ENCODE measurements around the gene HYDIN.

GRCh38 chr16:70765491-70765890 lies 465.0 kb downstream of the HYDIN start:
- no peak for TF ChIP-seq CTCF (conservative IDR thresholded peaks at IDR 0.05; ENCODE audit: low read depth in 2 of 2)
- no peak for TF ChIP-seq CREB1 (CRISPR knock-in tag; IDR thresholded peaks at IDR 0.05; ENCODE audit: low read depth)
- TF ChIP-seq EZH2 (IDR thresholded peaks at IDR 0.05; ENCODE audit: low read depth, unreplicated experiment) = no peak
- no peak for TF ChIP-seq JUNB (IDR thresholded peaks at IDR 0.05; ENCODE audit: unreplicated experiment)
- no peak for TF ChIP-seq REST (IDR thresholded peaks at IDR 0.05; ENCODE audit: unreplicated experiment)
- TF ChIP-seq ETS1 (IDR thresholded peaks at IDR 0.05) = no peak
- TF ChIP-seq POLR2AphosphoS5 (IDR thresholded peaks at IDR 0.05; ENCODE audit: low read depth) = no peak
- TF ChIP-seq ZNF331 (CRISPR knock-in tag; IDR thresholded peaks at IDR 0.05; ENCODE audit: low read depth) = no peak

Measured in GM23338 (cell line).